HL-60 (cell line): ENCODE results near the gene ELP2.

ENCODE experiments used
- CTCF ChIP-seq: IDR thresholded peaks from one replicate; pipeline ENCODE4 v1.5.1; 2011; ENCODE audit warnings: low read length, control low read depth, inconsistent platforms; ENCODE audit not compliant: insufficient read depth
- GABPA ChIP-seq: IDR thresholded peaks from 2 replicates; pipeline ENCODE4 v1.6.1; 2012; ENCODE audit warnings: low read depth
- POLR2AphosphoS5 ChIP-seq: IDR thresholded peaks from 2 replicates; pipeline ENCODE4 v1.6.1; 2012; ENCODE audit warnings: low read depth
- REST ChIP-seq: IDR thresholded peaks from 2 replicates; pipeline ENCODE4 v1.6.1; 2012; ENCODE audit warnings: low read depth; ENCODE audit not compliant: insufficient replicate concordance
- SPI1 ChIP-seq: IDR thresholded peaks from 2 replicates; pipeline ENCODE4 v1.6.1; 2012; ENCODE audit warnings: low read depth, mild to moderate bottlenecking, borderline replicate concordance

GRCh38 chr18:36157441-36157840 is 27.7 kb downstream of the ELP2 start:
- no peak for TF ChIP-seq CTCF
- no peak for TF ChIP-seq REST
- TF ChIP-seq POLR2AphosphoS5, result no peak
- TF ChIP-seq SPI1, result no peak
- TF ChIP-seq GABPA, result no peak
